Measurements from ENCODE around the gene RBM38. TPM values are rescaled to one million over a fixed set of nuclear protein-coding genes. Genes with fewer than 3 reads are reported as not detected.

Gene RBM38
- total and polyA plus RNA-seq, 2 of the 13 experiments (the other 11 are each of a cell fraction or from before 2014, with no cell fraction given), result 24.2 to 34.2 TPM

DNA sequence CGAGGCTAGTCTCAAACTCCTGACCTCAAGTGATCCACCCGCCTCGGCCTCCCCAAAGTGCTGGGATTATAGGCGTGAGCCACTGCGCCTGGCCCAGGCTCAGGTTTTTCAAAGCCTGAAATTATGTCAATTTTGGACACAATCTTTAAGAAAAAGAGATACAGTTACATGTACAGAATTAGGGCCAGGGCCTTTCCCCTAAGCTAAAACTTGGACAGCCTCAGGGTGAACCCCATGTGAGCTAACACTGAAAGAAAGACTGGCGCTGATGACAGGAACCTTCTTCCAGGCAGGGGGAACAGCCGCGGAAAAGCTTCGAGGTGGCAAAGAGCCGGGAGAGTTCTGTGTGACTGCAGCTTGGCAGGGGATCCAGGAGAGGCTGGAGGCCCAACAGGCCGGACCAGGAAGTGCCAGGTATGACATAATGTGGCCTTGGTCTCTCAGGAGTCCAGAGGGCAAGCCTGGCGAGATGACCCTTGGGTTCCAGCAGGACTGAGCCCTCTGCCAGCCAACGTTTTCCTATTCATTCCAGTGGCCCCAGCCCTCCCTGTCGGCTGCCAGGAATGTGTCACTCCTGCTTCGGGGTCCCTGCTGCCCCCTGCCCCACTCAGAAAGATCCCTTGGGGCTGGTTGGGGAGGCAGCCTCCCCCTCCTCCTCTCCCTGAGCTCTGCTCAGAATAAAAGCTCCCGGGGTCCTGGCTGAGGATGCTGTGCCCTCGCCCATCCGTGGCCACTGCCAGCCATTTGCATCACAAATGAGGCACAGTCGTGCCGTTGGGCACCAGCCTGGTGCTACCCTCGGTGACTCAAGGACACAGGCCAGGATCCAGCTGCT lies 37.3 kb downstream of the RBM38 start (continued):
- TF ChIP-seq, protein P1, sequence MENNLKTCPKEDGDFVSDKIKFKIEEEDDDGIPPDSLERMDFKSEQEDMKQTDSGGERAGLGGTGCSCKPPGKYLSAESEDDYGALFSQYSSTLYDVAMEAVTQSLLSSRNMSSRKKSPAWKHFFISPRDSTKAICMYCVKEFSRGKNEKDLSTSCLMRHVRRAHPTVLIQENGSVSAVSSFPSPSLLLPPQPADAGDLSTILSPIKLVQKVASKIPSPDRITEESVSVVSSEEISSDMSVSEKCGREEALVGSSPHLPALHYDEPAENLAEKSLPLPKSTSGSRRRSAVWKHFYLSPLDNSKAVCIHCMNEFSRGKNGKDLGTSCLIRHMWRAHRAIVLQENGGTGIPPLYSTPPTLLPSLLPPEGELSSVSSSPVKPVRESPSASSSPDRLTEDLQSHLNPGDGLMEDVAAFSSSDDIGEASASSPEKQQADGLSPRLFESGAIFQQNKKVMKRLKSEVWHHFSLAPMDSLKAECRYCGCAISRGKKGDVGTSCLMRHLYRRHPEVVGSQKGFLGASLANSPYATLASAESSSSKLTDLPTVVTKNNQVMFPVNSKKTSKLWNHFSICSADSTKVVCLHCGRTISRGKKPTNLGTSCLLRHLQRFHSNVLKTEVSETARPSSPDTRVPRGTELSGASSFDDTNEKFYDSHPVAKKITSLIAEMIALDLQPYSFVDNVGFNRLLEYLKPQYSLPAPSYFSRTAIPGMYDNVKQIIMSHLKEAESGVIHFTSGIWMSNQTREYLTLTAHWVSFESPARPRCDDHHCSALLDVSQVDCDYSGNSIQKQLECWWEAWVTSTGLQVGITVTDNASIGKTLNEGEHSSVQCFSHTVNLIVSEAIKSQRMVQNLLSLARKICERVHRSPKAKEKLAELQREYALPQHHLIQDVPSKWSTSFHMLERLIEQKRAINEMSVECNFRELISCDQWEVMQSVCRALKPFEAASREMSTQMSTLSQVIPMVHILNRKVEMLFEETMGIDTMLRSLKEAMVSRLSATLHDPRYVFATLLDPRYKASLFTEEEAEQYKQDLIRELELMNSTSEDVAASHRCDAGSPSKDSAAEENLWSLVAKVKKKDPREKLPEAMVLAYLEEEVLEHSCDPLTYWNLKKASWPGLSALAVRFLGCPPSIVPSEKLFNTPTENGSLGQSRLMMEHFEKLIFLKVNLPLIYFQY (CRISPR knock-in tag; IDR thresholded peaks at IDR 0.05; ENCODE audit: borderline replicate concordance), result peak; percentile 95; the same call in 1 of the 2 replicates
- TF ChIP-seq SAP130 (CRISPR knock-in tag; IDR thresholded peaks at IDR 0.05; ENCODE audit: low read depth) (peak; percentile 45; the same call in 1 of the 2 replicates), EEA1 (CRISPR knock-in tag; IDR thresholded peaks at IDR 0.05; ENCODE audit: borderline replicate concordance) (no peak), YEATS4 (CRISPR knock-in tag; IDR thresholded peaks at IDR 0.05; ENCODE audit: borderline replicate concordance) (0 out of 2 replicates have a peak, but pooled peaks have one; percentile 28), ZNF552 (CRISPR knock-in tag; IDR thresholded peaks at IDR 0.05; ENCODE audit: borderline replicate concordance) (no peak), SNAPC2 (CRISPR knock-in tag; IDR thresholded peaks at IDR 0.05) (no peak), KAT7 (CRISPR knock-in tag; IDR thresholded peaks at IDR 0.05; ENCODE audit: borderline replicate concordance) (no peak), CBX5 (CRISPR knock-in tag; IDR thresholded peaks at IDR 0.05; ENCODE audit: borderline replicate concordance) (no peak), CHD2 (IDR thresholded peaks at IDR 0.05; ENCODE audit: low read depth, low read length) (no peak), SOX5 (CRISPR knock-in tag; IDR thresholded peaks at IDR 0.05; ENCODE audit: borderline replicate concordance) (no peak), ZBTB7B (CRISPR knock-in tag; IDR thresholded peaks at IDR 0.05) (peak; percentile 44; the same call in 1 of the 2 replicates), ZNF709 (CRISPR knock-in tag; IDR thresholded peaks at IDR 0.05) (0 out of 2 replicates have a peak, but pooled peaks have one; percentile 46), ETV5 (CRISPR knock-in tag; IDR thresholded peaks at IDR 0.05; ENCODE audit: borderline replicate concordance) (peak; percentile 57; the same call in 1 of the 2 replicates), MYNN (CRISPR knock-in tag; IDR thresholded peaks at IDR 0.05; ENCODE audit: low read depth) (no peak), ZNF180 (CRISPR knock-in tag; IDR thresholded peaks at IDR 0.05; ENCODE audit: borderline replicate concordance, low read depth) (no peak), EZH2 (conservative IDR thresholded peaks at IDR 0.05; ENCODE audit: low read depth, low read length) (0 out of 2 replicates have a peak, but pooled peaks have one; percentile 32)
- TF ChIP-seq, protein P2, sequence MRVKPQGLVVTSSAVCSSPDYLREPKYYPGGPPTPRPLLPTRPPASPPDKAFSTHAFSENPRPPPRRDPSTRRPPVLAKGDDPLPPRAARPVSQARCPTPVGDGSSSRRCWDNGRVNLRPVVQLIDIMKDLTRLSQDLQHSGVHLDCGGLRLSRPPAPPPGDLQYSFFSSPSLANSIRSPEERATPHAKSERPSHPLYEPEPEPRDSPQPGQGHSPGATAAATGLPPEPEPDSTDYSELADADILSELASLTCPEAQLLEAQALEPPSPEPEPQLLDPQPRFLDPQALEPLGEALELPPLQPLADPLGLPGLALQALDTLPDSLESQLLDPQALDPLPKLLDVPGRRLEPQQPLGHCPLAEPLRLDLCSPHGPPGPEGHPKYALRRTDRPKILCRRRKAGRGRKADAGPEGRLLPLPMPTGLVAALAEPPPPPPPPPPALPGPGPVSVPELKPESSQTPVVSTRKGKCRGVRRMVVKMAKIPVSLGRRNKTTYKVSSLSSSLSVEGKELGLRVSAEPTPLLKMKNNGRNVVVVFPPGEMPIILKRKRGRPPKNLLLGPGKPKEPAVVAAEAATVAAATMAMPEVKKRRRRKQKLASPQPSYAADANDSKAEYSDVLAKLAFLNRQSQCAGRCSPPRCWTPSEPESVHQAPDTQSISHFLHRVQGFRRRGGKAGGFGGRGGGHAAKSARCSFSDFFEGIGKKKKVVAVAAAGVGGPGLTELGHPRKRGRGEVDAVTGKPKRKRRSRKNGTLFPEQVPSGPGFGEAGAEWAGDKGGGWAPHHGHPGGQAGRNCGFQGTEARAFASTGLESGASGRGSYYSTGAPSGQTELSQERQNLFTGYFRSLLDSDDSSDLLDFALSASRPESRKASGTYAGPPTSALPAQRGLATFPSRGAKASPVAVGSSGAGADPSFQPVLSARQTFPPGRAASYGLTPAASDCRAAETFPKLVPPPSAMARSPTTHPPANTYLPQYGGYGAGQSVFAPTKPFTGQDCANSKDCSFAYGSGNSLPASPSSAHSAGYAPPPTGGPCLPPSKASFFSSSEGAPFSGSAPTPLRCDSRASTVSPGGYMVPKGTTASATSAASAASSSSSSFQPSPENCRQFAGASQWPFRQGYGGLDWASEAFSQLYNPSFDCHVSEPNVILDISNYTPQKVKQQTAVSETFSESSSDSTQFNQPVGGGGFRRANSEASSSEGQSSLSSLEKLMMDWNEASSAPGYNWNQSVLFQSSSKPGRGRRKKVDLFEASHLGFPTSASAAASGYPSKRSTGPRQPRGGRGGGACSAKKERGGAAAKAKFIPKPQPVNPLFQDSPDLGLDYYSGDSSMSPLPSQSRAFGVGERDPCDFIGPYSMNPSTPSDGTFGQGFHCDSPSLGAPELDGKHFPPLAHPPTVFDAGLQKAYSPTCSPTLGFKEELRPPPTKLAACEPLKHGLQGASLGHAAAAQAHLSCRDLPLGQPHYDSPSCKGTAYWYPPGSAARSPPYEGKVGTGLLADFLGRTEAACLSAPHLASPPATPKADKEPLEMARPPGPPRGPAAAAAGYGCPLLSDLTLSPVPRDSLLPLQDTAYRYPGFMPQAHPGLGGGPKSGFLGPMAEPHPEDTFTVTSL (CRISPR knock-in tag; IDR thresholded peaks at IDR 0.05; ENCODE audit: borderline replicate concordance), result 0 out of 2 replicates have a peak, but pooled peaks have one; percentile 21
- TF ChIP-seq, protein P3, sequence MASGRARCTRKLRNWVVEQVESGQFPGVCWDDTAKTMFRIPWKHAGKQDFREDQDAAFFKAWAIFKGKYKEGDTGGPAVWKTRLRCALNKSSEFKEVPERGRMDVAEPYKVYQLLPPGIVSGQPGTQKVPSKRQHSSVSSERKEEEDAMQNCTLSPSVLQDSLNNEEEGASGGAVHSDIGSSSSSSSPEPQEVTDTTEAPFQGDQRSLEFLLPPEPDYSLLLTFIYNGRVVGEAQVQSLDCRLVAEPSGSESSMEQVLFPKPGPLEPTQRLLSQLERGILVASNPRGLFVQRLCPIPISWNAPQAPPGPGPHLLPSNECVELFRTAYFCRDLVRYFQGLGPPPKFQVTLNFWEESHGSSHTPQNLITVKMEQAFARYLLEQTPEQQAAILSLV (CRISPR knock-in tag; IDR thresholded peaks at IDR 0.05; ENCODE audit: borderline replicate concordance), result peak; percentile 55; the same call in 1 of the 2 replicates
